Stimulated activated CD8-positive, alpha-beta memory T cell treated with anti-CD3 and anti-CD28 coated beads, Interleukin-15, amount 100 ng/mL, for 4 hours (primary cell): ENCODE measurements around the gene LRRC63.
A peak's percentile ranks its signal among the peaks of the same experiment; 100 is the strongest.
"Not testable (repeated sequence)": the region's sequence is repeated elsewhere in the genome, so short reads cannot be mapped to it uniquely, and the experiment has no call there.

Experiments
- DNase-seq, 2 donors: peaks; one replicate each; pipeline ENCODE4 v3.0.0-alpha.2; 2020; ENCODE audit warnings: low read depth in 2 of 2

The LRRC63 gene

GRCh38 chr13:46181377-46181839 lies 30.3 kb upstream of the LRRC63 start:
- DNase-seq, result no peak

GRCh38 chr13:46181840-46182490 lies 29.8 kb upstream of the LRRC63 start, which contains the start of gene LCP1:
Gene LCP1, minus strand, starts transcription at chr13:46182177. Its CDS starts 22,515 bp downstream, at chr13:46159662.
- DNase-seq, result peak; percentile 42 to 74

- DNase-seq, result no peak
Measured at GRCh38 chr13:46182491-46182877, 29.2 kb upstream of the LRRC63 start.

- DNase-seq, result no peak
Measured at GRCh38 chr13:46183018-46183946, 28.4 kb upstream of the LRRC63 start.

- DNase-seq, result peak; percentile 45 to 63
Measured at GRCh38 chr13:46184277-46184699, 27.4 kb upstream of the LRRC63 start.

- DNase-seq, result no peak
Measured at GRCh38 chr13:46185634-46186033, 26.1 kb upstream of the LRRC63 start.

GRCh38 chr13:46192412-46192811 lies 19.3 kb upstream of the LRRC63 start:
- DNase-seq, result no peak

GRCh38 chr13:46195016-46195415 lies 16.7 kb upstream of the LRRC63 start:
- DNase-seq, result no peak

- no peak for DNase-seq
Measured at GRCh38 chr13:46197299-46198048, 14.3 kb upstream of the LRRC63 start.

- no peak for DNase-seq
Measured at GRCh38 chr13:46198696-46199193, 13.0 kb upstream of the LRRC63 start.

GRCh38 chr13:46202188-46202795 lies 9.4 kb upstream of the LRRC63 start:
- DNase-seq, result no peak

- no peak for DNase-seq
Measured at GRCh38 chr13:46202966-46203365, 8.8 kb upstream of the LRRC63 start.

GRCh38 chr13:46206143-46206542 lies 5.6 kb upstream of the LRRC63 start:
- no peak for DNase-seq

- DNase-seq, result no peak
Measured at GRCh38 chr13:46207828-46208227, 3.9 kb upstream of the LRRC63 start.

GRCh38 chr13:46210362-46211083 lies 1.2 kb upstream of the LRRC63 start:
- no peak for DNase-seq

- DNase-seq, result peak in 1 of 2 donors; percentile 13
Measured at GRCh38 chr13:46211116-46211482, 629 bp upstream of the LRRC63 start.

GRCh38 chr13:46213242-46213641 lies 1.5 kb downstream of the LRRC63 start:
- DNase-seq, result no peak

GRCh38 chr13:46214741-46215140 lies 3.0 kb downstream of the LRRC63 start:
- DNase-seq, result not testable (repeated sequence)

GRCh38 chr13:46220234-46220633 lies 8.5 kb downstream of the LRRC63 start:
- not testable (repeated sequence) for DNase-seq

GRCh38 chr13:46229251-46229650 lies 17.5 kb downstream of the LRRC63 start:
- DNase-seq, result no peak

- no peak for DNase-seq
Measured at GRCh38 chr13:46232281-46232680, 20.6 kb downstream of the LRRC63 start.
